Measurements from ENCODE around the gene AKAP6.

The AKAP6 gene

GRCh38 chr14:32332415-32333316, 3.6 kb downstream of the AKAP6 start:
- no peak for DNase-seq (ENCODE audit: insufficient read length)
- no peak for FAIRE-seq
- TF ChIP-seq TAF1 (IDR thresholded peaks at IDR 0.05; ENCODE audit: borderline replicate concordance, low read depth, low read length) (no peak), POLR2A (IDR thresholded peaks at IDR 0.05; ENCODE audit: low read depth, low read length) (no peak), POLR2AphosphoS5 (IDR thresholded peaks at IDR 0.05; ENCODE audit: low read depth, low read length) (no peak)

DNA sequence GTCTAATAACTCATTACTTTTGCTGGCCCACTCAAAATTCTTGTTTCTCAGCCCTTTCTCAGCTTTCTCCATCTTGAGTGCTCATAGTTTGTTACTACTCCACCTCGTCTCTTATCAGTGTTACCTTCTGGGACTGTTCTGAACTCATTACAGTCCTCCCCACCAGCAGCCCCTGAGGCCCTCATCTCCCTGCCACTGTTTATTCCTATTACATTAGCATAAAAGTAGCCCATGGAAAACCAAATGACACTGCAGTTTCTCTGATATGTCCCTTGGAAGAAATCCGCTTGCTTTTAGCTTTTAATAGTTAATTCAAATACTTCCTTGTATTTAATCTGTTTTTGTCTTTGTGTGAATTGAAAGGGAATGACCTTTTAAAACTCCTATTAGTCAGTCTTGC, 7.6 kb downstream of the AKAP6 start:
- no peak for TF ChIP-seq POLR2AphosphoS5 (IDR thresholded peaks at IDR 0.05; ENCODE audit: low read depth, low read length)
- FAIRE-seq (no peak), DNase-seq (ENCODE audit: insufficient read length) (no peak)

- FAIRE-seq, result no peak
- DNase-seq (ENCODE audit: insufficient read length), result no peak
- no peak for TF ChIP-seq TAF1 (IDR thresholded peaks at IDR 0.05; ENCODE audit: borderline replicate concordance, low read depth, low read length)
- no peak for TF ChIP-seq POLR2AphosphoS5 (IDR thresholded peaks at IDR 0.05; ENCODE audit: low read depth, low read length)
Measured at GRCh38 chr14:32337759-32338158, 8.7 kb downstream of the AKAP6 start.

GRCh38 chr14:32339188-32339587, 10.1 kb downstream of the AKAP6 start:
- DNase-seq (ENCODE audit: insufficient read length), result no peak
- TF ChIP-seq POLR2AphosphoS5 (IDR thresholded peaks at IDR 0.05; ENCODE audit: low read depth, low read length), result no peak
- no peak for TF ChIP-seq POLR2A (IDR thresholded peaks at IDR 0.05; ENCODE audit: low read depth, low read length)
- no peak for TF ChIP-seq TAF1 (IDR thresholded peaks at IDR 0.05; ENCODE audit: borderline replicate concordance, low read depth, low read length)
- FAIRE-seq, result no peak

DNA sequence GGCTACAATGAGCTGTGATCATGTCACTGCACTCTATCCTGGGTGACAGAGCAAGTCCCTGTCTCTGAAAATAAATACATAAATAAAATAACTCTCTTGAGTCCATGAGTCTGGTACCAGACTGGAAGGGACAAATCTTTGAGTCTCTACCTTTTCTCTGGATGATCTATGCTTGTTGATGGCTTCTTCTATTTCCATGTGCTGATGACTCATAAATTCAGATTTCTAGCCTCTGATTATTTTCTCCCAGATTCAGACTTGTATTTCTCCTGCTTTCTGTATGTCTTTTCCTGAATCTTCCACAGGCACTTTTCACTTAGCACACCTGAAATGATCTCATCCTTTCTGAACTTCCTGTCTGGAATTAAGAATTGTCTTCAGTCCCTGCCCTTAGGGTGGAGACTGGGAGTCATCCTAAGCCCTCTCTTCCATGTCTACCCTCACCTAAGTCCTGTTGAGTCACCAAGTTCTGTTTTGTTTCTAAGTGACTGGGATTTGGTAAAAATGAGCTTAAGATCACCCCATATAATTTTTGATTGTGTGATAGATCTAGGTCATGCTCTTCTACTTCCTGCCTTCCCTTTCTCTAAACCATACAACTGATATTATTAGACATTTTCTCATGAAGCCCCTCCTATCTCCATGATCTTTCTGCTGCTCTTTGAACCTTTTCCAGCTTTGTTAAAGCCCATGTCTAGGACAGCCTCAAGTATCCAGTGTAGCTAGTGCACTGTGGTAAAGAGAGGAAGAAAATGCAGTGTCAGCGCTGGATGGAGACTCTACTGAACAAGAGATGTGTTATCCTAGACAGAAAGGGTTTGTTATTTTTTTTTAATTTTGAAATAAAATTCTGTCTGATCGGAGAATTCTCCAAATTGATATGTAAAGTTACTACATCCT, 13.1 kb downstream of the AKAP6 start:
- no peak for FAIRE-seq
- TF ChIP-seq POLR2AphosphoS5 (IDR thresholded peaks at IDR 0.05; ENCODE audit: low read depth, low read length) (no peak), TAF1 (IDR thresholded peaks at IDR 0.05; ENCODE audit: borderline replicate concordance, low read depth, low read length) (no peak), POLR2A (IDR thresholded peaks at IDR 0.05; ENCODE audit: low read depth, low read length) (no peak)
- no peak for DNase-seq (ENCODE audit: insufficient read length)

DNA sequence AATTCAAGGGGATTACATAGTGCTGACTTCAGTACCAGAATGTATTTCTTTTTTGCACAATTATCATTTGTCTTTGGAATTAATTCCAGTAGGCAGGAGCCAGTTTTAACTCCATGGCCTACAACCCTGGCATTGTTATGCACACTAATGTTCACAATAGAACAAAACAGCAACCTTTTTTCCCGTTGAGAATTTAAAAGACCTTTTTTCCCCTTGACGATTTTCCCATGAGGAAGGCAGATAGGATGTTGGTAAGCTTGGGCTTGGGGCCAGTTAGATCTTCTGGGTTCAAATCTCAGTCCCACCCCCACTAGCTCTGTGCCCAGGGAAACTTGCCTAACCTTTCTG, 13.7 kb downstream of the AKAP6 start:
- TF ChIP-seq POLR2AphosphoS5 (IDR thresholded peaks at IDR 0.05; ENCODE audit: low read depth, low read length), result no peak
- no peak for TF ChIP-seq TAF1 (IDR thresholded peaks at IDR 0.05; ENCODE audit: borderline replicate concordance, low read depth, low read length)
- TF ChIP-seq POLR2A (IDR thresholded peaks at IDR 0.05; ENCODE audit: low read depth, low read length), result no peak
- DNase-seq (ENCODE audit: insufficient read length), result no peak
- no peak for FAIRE-seq

- TF ChIP-seq POLR2AphosphoS5 (IDR thresholded peaks at IDR 0.05; ENCODE audit: low read depth, low read length), result no peak
- TF ChIP-seq POLR2A (IDR thresholded peaks at IDR 0.05; ENCODE audit: low read depth, low read length), result no peak
- no peak for DNase-seq (ENCODE audit: insufficient read length)
- FAIRE-seq, result no peak
Measured at GRCh38 chr14:32343926-32344430, 14.9 kb downstream of the AKAP6 start.

DNA sequence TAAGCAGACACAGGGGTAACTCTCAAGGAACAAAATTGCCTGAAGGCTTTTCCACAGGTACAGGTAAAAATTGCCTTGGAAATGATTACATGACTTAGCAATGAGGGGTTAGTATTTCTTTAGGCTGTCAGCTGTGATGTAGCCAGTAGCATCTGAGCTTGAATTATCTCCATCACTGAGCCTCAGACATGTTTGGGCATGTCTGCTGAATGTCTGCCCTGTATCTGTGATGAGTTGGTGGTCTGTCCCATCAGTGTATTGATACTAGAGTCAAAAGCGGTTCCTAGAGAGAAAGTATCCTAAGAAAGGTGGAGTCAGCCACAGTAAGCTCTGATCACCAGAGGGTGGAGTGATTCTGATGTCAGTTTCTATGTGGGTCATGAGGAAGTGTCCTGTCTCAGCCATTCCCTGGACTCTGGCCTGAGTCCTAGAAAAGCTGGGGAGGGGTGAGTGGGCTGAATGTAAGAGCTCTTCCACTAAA, 16.3 kb downstream of the AKAP6 start:
- TF ChIP-seq POLR2AphosphoS5 (IDR thresholded peaks at IDR 0.05; ENCODE audit: low read depth, low read length), result no peak
- TF ChIP-seq POLR2A (IDR thresholded peaks at IDR 0.05; ENCODE audit: low read depth, low read length), result no peak
- TF ChIP-seq TAF1 (IDR thresholded peaks at IDR 0.05; ENCODE audit: borderline replicate concordance, low read depth, low read length), result no peak
- DNase-seq (ENCODE audit: insufficient read length) (no peak), FAIRE-seq (no peak)

- DNase-seq (ENCODE audit: insufficient read length) (no peak), FAIRE-seq (no peak)
- TF ChIP-seq POLR2A (IDR thresholded peaks at IDR 0.05; ENCODE audit: low read depth, low read length) (no peak), TAF1 (IDR thresholded peaks at IDR 0.05; ENCODE audit: borderline replicate concordance, low read depth, low read length) (no peak), POLR2AphosphoS5 (IDR thresholded peaks at IDR 0.05; ENCODE audit: low read depth, low read length) (no peak)
Measured at GRCh38 chr14:32349322-32349721, 20.2 kb downstream of the AKAP6 start.

- FAIRE-seq (peak; percentile 60), DNase-seq (ENCODE audit: insufficient read length) (no peak)
- no peak for TF ChIP-seq POLR2AphosphoS5 (IDR thresholded peaks at IDR 0.05; ENCODE audit: low read depth, low read length)
- TF ChIP-seq POLR2A (IDR thresholded peaks at IDR 0.05; ENCODE audit: low read depth, low read length), result no peak
- TF ChIP-seq TAF1 (IDR thresholded peaks at IDR 0.05; ENCODE audit: borderline replicate concordance, low read depth, low read length), result no peak
Measured at GRCh38 chr14:32350020-32350419, 20.9 kb downstream of the AKAP6 start.

DNA sequence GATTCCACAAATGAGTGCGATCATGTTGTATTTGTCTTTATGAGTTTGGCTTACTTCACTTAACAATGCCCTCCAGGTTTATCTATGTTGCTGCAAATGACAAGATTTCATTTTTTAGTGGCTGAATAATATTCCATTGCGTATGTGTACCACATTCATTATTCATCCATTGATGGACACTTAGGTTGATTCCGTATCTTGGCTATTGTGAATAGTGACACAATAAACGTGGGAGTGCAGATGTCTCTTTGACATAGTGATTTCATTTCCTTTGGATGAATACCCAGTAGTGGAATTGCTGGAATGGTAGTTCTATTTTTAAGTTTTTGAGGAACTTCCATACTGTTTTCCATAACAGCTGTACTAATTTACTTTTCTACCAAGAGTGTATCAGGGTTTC, 23.5 kb downstream of the AKAP6 start:
- no peak for FAIRE-seq
- no peak for DNase-seq (ENCODE audit: insufficient read length)
- TF ChIP-seq POLR2AphosphoS5 (IDR thresholded peaks at IDR 0.05; ENCODE audit: low read depth, low read length) (no peak), TAF1 (IDR thresholded peaks at IDR 0.05; ENCODE audit: borderline replicate concordance, low read depth, low read length) (no peak), POLR2A (IDR thresholded peaks at IDR 0.05; ENCODE audit: low read depth, low read length) (no peak)
